CD4-positive, alpha-beta T cell treated with Interleukin-12 subunit alpha and Interleukin-12 subunit beta, for 1 hour (primary cell): ENCODE data around the gene SMAD3.

Experiments
- DNase-seq: peaks from one replicate; pipeline ENCODE4 v3.0.0-alpha.2; 2020

SMAD3 gene

DNA sequence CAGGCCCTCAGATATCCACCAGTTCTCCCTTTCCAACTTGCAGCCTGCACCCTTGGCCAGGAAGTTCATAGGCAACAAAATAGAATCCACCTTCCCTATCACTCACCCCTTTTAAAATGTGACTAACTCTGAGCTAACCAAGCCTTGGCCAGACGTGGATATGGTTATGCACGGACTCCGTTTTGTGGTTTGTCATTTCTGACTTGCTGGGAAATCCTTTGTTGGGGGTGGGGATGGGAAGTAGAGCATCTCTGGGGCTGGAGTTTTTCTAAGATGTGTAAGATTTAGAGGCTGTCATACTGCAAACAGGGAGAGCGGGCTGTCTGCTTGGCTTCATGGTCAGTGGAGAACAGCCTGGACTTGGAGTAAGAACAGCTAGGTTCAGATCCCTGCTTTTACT is 62.6 kb downstream of the SMAD3 start:
- DNase-seq: no peak

DNA sequence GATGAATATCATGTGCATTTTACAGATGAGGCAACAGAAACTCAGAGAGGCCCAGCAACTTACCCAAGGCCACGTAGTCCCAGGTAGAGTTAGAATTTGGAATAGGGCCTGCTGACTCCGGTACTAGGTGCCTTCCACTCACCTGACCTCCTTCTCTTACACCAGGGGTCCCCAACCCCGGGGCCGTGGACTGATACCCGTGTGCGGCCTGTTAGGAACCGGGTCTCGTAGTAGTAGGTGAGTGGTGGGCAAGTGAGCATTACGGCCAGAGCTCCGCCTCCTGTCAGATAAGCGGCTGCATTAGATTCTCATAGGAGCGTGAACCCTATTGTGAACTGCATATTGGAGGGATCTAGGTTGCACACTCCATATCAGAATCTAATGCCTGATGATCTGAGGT is 64.8 kb downstream of the SMAD3 start:
- DNase-seq: no peak

DNA sequence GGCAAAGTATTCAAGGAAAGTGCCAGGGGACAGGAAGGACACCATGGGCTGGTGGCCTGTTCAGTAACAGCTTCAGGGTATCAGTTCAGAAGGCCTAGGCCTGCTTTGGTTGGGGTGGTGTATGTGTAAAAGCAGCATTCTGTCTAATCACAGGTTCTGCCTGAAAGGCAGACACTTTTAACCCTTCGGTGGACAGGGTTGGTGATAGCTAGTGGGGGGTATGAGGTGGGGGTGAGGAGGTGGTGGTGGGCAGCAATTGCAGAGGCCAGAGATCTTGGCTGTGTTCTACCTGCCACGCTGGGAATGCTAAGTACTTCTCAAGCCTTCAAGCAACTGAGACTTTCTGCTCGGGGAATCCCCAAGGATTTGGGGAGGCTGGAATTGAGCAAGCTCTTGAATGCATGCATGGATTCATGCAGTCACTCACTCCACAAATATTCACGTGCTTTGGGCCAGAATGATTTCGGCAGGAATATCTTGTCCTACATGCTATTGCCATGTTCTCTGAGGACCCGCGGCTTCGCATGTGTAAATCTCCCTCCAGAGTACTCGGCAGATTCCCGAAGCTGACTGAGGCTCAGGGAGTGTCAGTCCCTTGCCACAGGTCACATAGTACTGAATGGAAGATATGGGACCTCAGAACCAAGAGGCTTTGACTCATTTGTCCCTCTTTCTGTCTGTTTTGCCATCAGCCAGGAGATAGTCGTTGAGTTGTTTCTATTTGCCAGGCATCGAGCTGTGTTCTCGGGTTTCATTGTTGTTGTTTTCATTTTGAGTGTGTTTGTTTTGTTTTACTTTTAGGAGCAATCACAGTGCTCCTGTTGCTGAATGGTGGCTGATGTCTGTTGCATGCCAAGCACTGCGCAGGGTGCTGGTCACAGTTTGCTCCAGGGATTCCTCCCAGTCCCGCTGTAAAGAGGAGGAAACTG is 65.5 kb downstream of the SMAD3 start:
- DNase-seq: no peak

DNA sequence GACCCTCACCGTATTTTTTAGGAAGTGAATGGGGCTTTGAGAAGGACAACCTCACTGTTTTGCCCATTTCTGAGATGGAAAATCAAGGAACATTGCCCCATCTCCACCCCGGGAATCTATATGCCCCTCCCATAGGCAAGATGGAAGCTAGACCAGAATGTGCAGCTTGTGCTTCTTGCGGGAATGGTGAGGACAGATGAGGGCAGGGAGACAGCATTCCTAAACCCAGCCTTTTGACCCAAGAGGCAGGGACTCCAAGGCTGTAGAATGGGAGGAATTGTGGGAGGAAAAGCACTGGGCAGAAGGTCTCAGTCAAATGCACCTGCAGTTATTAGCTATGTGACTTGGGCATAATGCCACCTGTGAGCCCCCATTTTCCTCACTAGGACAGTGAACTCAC is 66.9 kb downstream of the SMAD3 start:
- no peak for DNase-seq

DNA sequence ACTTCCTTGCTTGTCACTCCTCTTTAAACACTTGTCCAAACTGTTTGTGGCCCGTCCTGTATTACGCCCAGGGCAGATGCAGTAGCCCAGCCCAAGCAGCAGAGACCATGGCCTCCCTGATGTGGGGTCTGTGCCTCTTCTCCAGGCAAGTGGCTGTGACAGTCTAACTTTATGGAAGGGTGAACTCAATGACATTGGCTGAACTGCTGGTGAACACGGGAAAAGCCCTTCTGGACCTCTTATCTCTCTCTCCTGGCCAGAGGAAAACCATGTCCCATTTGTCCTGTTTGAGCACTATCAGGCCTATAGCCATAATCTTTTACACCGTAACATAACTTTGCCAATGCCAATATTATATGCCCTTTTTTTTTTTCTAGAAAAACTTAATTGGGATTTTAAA is 67.6 kb downstream of the SMAD3 start:
- DNase-seq: no peak

DNA sequence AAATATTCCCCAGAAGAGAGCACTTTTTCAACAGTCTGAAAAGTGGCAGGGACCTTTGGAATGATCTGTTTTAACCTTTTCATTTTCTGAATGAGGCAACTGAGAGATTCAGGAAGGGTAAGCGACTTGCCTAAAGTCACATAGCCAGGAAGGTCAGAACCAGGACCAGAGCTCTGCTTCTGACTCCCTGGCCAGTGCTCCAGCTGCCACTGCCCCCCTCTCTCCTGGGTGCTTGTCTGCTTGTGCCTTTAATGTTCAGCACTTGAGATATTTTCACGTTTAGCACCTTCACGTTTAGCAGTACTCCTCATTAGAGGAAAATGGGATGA is 68.3 kb downstream of the SMAD3 start:
- no peak for DNase-seq

DNA sequence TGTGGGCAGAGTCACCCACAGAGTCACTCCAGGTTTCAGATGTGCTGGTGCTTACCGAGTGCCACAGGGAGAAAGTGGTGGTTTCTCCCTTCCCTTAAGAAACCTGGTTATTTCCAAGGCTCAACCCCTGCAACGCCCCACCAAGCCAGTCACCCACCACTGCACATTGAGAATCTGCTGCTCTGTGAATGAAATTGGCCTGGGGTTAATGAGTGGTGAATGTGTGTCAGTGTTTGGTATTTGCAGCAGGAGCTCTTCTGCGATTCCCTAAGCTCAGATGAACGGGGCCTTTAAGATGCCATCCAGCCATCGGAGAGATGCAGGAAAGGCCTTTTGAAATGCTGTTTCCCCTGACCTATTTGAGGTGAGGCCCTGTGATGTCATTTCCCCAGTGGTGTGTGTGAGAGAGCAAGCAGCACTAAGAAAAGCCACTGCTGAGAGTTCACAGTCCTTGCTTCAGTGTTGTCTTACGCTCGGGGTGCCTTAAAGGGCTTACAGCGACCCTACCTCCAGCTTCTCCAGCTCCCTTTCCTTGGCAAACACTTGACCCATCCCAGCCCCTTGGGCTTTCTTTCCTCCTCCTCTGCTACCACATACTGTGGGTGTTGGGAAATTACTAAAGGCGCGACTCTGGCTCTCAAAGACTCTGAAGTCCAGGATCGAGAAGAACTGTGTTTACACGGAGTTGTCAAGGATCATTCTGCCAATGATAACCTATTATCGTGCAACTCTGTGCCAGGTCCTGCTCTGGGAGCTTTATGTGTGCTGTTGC is 68.9 kb downstream of the SMAD3 start:
- DNase-seq: peak; percentile 85

DNA sequence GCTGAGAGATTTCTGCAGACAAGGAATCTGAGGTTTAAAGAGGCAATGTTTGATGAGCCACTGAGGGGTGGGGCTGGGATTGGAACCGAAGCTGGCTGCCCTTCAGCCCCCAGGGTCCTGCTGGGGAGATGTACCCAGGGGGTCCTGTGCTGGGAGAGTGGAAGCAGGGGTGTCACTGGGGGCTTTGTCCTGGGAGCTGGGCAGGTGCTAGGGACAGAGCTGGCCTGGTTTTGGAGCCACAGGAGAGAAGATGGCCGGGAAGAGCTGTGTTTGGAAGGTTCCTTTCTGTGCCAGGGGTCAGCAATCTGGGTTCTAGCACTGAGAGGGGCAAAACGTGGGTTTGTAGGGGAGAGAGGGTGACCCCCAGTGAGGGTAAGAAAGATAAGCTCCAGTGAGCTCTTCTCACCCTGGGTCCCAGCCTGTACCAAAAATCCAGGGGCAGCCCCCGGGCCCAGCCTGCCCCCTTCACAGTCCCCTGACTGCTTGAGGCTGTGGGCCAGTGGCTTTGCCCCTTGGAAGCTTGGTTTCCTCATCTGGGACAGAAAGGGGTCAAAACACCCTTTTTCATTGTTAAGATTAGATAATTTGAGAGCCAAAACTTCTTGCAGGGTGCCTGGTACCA is 69.6 kb downstream of the SMAD3 start:
- no peak for DNase-seq

DNA sequence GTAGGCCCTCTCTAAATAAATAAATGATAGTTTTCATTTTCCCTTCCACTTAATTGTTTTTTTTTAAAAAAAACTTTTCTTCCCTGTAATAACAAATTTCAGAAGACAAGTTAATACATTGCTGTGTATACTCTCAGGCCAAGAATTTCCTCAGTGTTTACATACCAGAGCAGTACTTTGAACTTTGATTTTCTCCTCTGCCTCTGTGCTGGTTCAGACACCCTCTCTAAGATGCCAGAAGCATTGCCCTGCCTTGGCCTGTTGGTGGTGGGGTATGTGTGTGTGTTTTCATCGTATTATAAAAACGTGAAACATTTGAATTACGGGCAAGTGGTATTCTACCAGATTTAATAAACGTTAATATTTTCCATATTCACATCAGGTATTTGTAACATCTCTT is 70.1 kb downstream of the SMAD3 start:
- DNase-seq: no peak

DNA sequence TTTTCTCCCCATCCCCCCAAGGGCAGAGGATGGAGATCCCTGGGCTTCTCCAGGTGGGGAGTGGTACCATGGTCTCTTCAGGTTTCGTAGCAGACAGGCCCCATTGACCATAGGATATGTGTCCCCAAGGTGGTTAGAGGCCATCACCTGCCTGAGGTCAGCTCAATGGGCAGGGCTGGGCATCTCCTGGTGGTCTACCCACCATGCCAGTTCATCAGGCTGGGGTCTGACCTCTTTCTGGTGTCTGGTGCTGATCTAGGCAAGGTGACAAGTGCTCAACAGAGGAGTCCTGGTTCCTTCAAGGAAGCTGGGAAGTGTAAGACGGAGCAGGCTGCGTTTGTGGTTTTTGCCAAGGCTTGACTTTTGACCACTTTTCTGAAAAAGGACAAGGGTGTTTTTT is 71.4 kb downstream of the SMAD3 start:
- no peak for DNase-seq

DNA sequence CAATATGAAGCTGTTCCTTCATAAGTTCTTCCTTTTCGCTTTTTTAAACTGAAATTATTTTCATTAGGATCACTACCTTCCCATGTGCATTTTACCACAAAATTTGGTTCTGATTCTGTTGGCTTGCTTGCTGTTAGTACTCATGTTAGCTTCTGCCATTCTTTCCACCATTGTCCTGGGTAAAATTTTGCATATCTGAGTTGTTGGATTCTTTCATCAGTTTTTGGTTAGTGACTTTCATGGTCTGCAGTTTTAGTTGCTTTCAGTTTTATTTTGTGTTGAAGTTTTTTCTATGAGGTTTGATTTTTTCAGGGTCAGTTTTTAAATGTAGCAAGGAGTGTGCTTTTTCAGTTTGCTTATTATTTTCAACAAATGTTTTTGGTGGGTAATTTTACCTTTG is 71.9 kb downstream of the SMAD3 start:
- DNase-seq: no peak

DNA sequence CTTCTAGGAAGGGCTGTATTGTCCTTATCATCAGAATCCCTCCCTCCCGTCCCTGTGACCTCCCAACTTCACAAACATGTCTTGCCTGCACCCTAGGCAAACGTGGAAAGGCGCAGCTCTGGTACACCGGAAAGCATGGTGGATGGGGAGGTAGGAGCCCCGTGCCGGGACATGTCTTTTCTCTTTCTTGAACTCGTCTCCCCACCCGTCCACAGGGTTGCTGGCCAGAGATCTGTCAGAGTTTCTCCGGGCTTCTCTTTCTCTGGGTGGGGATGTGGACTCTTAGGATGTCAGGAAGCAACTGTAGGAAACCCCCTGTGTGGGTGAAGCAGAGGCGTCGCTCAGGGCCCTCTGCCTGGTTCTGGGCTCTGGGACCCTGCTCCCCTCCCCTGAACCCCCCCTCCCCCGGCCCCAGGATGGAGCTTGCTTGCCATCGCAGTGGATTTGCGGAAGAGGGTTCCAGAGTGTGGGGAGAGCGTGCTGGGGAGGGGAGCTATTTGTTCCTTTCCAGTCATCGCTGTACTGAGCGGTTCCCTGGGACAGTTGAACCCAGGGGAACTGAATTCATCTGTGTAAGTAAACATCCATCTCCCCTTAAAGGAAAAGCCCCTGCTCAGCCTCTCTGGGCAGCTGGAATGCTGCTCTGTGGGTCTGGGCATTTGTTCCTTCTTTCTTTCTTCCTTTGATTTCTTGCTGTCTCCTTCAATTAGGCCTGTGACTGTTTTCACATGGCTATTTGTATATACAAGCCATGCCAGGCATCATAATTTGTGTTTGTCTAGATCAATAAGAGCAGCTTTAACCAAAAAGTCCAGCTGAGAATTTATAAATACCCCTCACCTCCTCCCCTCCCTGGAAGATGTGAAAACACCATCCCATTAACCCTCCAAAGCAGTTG is 72.8 kb downstream of the SMAD3 start:
- DNase-seq: no peak

DNA sequence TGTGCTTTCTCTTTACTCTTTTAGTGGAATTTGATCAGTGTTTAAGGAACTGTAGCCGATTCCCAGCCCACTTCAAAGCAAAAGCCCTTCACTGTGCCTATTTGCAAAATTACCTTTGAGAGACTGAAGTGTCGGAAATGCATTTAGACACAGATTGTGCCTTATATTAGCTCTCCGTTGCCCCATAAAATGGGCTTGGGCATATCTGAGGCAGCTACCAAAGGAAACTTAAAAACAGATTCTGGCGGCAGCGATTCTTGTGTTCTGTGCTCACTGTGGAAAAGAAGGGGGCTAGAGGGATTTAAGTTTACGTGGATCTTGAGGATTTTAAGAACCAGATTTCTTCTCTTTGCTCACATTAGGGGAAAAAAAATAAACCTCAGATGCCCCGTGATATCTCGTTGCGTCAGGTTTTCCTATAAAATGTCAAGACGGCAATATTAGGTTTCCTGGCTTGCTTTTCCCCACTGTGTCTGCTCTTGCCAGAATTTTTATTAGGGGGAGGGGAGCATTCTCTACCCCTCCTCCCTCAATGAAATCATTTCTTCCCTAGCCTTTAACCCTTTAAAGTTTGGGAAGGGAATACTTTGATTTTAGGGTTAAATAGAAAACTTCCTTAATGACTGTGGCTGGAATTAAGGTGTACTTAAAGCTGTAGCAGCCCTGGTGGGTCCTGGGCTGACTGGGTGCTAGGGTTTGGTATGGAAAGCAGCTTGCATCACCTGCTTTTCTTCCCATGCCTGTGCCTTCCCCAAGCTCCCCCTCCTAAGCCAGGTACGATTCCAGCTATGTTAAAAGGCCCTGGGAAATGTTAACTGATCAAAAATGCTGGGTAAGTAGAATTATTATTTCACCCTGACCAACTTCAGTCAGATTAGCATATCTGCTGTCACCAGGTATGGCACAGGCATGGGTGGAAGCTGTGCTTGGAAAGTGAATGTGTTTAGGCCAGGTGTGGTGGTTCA is 73.8 kb downstream of the SMAD3 start:
- no peak for DNase-seq

DNA sequence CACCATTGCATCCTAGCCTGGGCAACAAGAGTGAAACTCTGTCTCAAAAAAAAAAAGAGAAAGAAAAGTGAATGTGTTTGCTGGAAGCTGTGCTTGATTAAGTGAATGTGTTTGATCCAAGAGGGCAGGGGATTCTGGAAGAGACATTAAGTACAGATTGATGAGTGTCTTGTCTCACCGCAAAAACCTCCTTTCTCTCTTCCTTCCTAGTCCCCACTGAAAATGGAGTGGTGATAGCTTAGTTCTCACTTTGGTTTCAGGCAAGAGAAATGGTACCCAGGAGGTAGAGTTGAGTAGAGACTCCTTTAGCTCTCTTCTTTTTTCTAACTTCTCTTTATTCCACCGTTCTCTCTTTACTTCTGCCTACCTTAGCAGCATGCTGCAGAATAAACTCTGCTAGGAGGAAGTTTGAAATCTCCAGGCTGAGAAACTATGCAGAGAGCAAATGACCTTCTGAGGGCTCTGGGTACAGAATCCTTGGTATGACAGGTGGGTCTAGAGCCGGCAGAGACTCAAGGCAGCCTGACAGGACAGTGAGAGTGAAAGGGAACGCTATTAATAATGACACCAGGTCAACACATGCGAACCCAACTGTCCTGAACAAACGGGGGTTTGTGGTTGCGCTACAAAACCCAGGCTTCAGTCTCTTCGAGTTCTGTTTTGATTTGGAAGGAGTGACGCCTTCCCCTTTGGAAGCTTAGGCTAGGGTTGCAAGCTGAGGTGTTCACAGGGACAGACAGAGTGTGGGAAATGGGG is 74.9 kb downstream of the SMAD3 start:
- DNase-seq: no peak

DNA sequence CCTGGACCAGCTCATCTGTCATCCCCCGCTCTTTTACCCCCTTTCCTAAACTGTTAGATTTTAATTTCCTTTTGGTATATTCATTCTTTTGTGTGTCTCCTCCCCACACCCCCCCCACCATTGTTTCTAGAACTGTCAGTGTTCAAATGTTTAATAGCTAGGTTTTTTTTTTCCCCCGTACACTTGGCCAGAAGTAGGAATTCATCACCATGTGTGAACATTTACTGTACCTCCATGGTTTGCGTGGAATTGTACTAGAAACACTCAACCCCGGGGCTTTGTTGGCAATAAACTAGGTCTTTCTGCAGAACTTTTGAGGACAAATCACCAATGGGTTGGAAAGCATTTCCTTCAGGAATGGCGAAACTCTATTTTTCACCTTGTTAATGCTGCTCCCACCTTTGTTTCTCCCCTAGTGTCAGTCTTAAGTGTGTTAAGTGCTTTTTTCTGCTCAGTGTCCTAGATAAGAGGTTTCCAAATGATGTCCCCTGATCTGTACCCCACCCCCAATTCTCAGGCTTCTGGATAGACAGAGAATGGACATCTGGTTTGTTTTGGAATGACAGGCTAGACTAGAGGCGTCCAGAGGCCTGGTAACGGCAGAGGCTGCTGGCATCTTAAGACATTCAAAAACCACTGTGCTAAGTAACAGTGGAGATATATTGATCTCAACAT is 76.8 kb downstream of the SMAD3 start:
- no peak for DNase-seq

DNA sequence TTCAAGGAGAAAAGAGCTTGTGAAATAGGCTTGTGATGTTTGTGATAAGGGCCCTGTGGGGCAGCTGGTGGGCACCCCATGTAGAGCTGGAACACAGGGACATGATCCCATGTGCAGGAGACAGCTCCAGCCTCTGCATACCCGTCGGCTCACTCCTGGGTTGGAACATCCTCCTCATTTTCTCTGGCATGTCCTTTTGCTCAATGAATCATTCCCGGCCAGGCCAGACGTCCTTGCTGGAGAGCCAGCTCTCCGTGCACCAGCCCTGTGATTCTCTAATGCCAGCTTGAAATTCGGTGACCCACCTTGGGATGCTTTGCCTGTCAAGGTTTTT is 77.3 kb downstream of the SMAD3 start:
- no peak for DNase-seq

DNA sequence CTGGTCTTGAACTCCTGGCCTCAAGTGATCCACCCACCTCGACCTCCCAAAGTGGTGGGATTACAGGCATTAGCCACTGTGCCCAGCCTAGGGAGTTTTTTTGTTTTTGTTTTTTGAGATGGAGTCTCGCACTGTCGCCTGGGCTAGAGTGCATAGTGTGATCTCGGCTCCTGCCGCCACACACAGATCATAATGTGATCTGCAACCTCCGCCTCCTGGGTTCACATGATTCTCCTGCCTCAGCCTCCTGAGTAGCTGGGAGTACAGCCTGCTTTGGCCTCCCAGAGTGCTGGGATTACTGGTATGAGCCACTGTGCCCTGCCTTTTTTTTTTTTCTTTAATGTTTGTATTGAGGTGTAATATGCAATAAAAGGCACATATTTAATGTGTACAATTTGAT is 78.2 kb downstream of the SMAD3 start:
- DNase-seq: no peak

DNA sequence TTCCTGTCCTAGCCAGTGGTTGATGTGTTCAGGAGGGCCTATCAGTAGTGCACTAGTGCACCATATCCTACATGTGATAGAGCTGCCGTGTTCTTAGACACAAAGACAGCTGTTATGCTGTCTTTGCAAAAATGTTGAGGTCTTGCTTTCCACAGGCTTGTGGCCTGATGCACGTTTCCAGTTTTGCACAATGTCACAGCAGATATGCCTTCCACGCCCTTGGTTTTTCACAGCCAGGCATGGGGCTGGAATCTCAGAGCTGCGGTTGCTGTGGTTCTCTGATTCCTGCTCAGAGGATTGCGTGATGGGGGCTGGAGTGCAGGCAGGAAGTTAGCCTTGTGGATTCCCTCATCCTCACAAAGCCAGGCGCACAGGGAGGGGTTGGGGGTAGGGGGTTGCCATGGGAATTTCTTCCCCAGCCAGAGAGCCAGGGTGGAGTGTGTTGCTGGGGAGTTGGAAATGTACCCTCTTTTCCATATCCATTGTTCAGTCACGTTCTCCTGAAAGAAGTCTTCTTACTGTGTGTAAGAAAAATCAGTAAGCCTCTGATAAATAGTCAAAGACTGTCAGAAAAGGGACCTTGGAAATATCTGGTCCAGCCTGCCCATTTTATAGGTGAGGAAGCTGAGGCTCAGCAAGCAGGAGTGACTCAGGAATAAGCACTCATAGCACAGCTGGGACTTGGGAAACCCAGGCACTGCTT is 79.4 kb downstream of the SMAD3 start:
- no peak for DNase-seq

DNA sequence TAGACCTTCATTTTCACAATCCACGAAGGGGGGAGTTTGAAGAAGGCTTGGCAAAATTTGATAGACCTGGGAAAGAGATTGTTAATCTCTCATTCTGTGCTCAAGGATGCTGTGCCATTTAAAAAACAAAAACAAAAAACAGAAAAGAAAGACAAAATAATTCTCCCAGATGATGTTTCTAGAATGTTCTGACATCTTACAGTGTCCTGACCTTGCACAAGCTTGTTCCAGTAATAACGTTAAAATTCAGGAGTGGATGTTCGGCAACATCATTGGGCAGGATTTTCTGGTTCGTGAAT is 79.9 kb downstream of the SMAD3 start:
- DNase-seq: no peak

DNA sequence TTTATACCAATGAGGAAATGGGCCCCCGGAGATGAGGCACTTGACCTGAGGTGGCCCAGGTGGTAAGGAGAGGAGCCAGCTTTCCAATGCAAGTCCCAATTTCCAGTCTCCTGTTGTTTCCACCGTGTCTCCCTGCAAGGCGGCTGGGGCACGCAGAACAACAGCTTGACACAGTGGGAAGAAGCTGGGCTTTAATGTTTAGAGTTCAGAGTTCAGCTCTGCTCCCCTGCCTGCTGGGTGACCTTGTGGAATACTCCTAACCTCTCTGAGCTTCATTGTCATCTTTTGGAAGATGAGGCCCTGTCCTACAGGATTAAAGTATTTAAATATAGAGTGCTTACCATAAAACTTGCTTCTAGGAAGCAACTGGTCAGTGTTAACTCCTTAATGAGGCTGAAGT is 80.3 kb downstream of the SMAD3 start:
- DNase-seq: no peak
